ENCODE data around the gene PLA2G4B.

- TF ChIP-seq TEAD4 (IDR thresholded peaks at IDR 0.05) (no peak), RAD21 (IDR thresholded peaks at IDR 0.05; ENCODE audit: low read depth) (no peak), EP300 (IDR thresholded peaks at IDR 0.05; ENCODE audit: borderline replicate concordance) (no peak), ZBTB7A (IDR thresholded peaks at IDR 0.05; ENCODE audit: low read depth) (no peak), USF1 (IDR thresholded peaks at IDR 0.05) (no peak), REST (IDR thresholded peaks at IDR 0.05; ENCODE audit: low read depth) (no peak), FOXM1 (IDR thresholded peaks at IDR 0.05; ENCODE audit: borderline replicate concordance, low read depth) (no peak), CREB1 (IDR thresholded peaks at IDR 0.05; ENCODE audit: low read depth) (no peak), MAX (IDR thresholded peaks at IDR 0.05) (no peak), TAF1 (IDR thresholded peaks at IDR 0.05; ENCODE audit: low read depth) (no peak), CEBPB (IDR thresholded peaks at IDR 0.05) (no peak), EGR1 (IDR thresholded peaks at IDR 0.05) (no peak), NFIC (IDR thresholded peaks at IDR 0.05) (no peak)
Observed at GRCh38 chr15:41881550-41881919, 42.9 kb downstream of the PLA2G4B start.
